OCI-LY1 (cell line): ENCODE measurements around the gene GALNT8.

ENCODE experiments used
- CTCF ChIP-seq: fragments of 200-600 bp; sonication (generic), shearing (Covaris generic); IDR thresholded peaks from 2 replicates; pipeline ENCODE4 v1.5.1; 2017; ENCODE audit warnings: mild to moderate bottlenecking, antibody characterized with exemption, low read length, moderate library complexity, mixed read lengths
- EZH2 ChIP-seq: fragments of 200-600 bp; sonication (generic), shearing (Covaris generic); IDR thresholded peaks from 2 replicates; pipeline ENCODE4 v1.8.0; 2017; ENCODE audit warnings: borderline replicate concordance, mixed run types, mild to moderate bottlenecking, antibody characterized with exemption, low read length, moderate library complexity, mixed read lengths

DNA sequence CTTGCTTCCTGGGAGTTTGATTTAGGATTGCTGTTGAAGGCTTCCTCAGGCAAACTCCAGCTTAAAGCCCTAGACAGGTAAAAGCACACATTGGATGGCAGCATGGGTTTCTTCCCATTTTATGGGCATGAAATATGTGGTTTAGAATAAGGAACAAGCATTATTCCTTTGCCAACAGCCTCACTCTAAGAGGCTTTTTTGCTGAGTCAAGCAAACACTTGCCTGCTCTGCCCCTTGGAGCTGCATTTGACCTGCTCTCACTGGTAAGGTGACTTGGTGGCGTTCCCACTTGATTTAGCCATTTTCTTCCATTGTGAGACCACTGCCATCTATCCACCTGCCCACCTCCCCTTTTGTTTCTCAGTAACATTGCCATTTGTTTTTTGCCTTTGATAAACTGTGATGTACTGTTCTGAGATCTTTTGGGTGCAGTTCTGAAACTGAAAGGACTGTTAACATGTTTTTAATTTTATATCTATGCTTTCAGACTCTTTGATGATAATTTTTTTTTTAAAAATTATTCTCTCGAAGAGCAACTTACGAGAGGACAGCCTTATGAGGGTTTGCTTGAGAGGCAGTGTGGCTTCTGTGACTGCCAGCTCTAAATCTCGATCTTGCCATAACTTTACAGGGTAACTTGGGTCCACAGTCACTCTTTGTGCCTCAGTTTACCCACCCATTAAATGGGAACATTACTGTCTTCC is 92.6 kb downstream of the GALNT8 start:
- TF ChIP-seq CTCF (no peak), EZH2 (no peak)
